IPS-11a (cell line): ENCODE measurements around the gene CSF2RB.

Source experiments
- H3K4me3 ChIP-seq: one replicate; pipeline ENCODE4 v1.5.1; 2013; ENCODE audit warnings: low read depth, low read length, control low read depth

The CSF2RB gene

GRCh38 chr22:36887162-36887561, 26.3 kb upstream of the CSF2RB start:
- no peak overlapping the region for H3K4me3 ChIP-seq

- H3K4me3 ChIP-seq: no peak overlapping the region
These were observed 21.8 kb upstream of the CSF2RB start for GRCh38 chr22:36891646-36892045.

GRCh38 chr22:36892292-36892691, 21.1 kb upstream of the CSF2RB start:
- no peak overlapping the region for H3K4me3 ChIP-seq

- H3K4me3 ChIP-seq: no peak overlapping the region
These were observed 20.2 kb upstream of the CSF2RB start for GRCh38 chr22:36893262-36893661.

- no peak overlapping the region for H3K4me3 ChIP-seq
These were observed 19.2 kb upstream of the CSF2RB start for GRCh38 chr22:36894266-36894665.

GRCh38 chr22:36897611-36898010, 15.8 kb upstream of the CSF2RB start:
- no peak overlapping the region for H3K4me3 ChIP-seq

- H3K4me3 ChIP-seq: no peak overlapping the region
These were observed 14.7 kb upstream of the CSF2RB start for GRCh38 chr22:36898690-36899089.

GRCh38 chr22:36899498-36899897, 13.9 kb upstream of the CSF2RB start:
- H3K4me3 ChIP-seq: no peak overlapping the region

- no peak overlapping the region for H3K4me3 ChIP-seq
These were observed 13.2 kb upstream of the CSF2RB start for GRCh38 chr22:36900225-36900624.

- H3K4me3 ChIP-seq: no peak overlapping the region
These were observed 12.5 kb upstream of the CSF2RB start for GRCh38 chr22:36900880-36901279.

- H3K4me3 ChIP-seq: no peak overlapping the region
These were observed 11.9 kb upstream of the CSF2RB start for GRCh38 chr22:36901411-36902142.

- no peak overlapping the region for H3K4me3 ChIP-seq
These were observed 11.1 kb upstream of the CSF2RB start for GRCh38 chr22:36902143-36902926.

GRCh38 chr22:36904260-36904880, 9.1 kb upstream of the CSF2RB start:
- H3K4me3 ChIP-seq: no peak overlapping the region

GRCh38 chr22:36907253-36908195, 5.9 kb upstream of the CSF2RB start:
- H3K4me3 ChIP-seq: no peak overlapping the region

GRCh38 chr22:36910461-36910860, 3.0 kb upstream of the CSF2RB start:
- H3K4me3 ChIP-seq: no peak overlapping the region

- no peak overlapping the region for H3K4me3 ChIP-seq
These were observed 1.4 kb upstream of the CSF2RB start for GRCh38 chr22:36911887-36912661.

- H3K4me3 ChIP-seq: no peak overlapping the region
These were observed 568 bp upstream of the CSF2RB start for GRCh38 chr22:36912694-36913426.

- no peak overlapping the region for H3K4me3 ChIP-seq
These were observed 943 bp downstream of the CSF2RB start for GRCh38 chr22:36914390-36914752.

GRCh38 chr22:36916034-36916433, 2.6 kb downstream of the CSF2RB start:
- H3K4me3 ChIP-seq: no peak overlapping the region
